ENCODE data around the gene EXOSC5.

EXOSC5 gene

DNA sequence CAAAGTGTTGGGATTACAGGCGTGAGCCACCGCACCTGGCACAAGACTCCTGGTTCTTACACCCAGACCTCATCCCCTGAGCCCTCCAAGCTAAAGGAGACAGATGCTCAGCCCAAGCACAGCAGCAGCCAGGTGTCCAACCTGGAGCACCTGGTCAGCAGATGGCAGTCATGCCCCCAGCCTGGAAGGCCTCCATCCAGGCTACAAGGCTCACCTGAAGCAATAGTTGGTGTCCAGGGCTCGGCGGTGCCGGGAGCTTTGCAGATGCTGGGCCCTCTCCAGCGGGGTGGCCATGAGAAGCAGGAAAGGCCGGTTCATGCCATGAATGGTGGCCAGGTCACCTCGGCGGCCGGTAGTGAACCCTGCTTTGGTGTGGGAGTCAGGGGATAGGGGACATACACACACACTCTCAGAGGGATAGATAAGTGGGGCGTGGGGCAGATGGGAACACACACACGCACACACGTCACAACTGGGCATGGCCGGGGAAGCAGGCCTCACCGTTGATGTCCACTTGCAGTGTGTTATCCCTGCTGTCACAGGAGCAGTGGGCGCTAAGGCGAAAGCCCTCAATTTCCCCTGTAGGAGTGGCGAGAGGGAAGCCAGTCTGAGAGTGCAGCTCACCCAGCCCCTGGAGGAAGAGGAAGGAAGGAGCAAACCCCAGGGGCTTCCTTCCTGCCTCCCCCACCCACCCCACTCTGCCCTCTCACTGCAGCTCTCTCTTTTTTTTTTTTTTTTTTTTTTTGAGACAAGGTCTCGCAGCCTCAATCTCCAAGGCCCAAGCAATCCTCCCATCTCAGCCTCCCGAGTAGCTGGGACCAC, 55.3 kb downstream of the EXOSC5 start:
- DNase-seq = no peak

DNA sequence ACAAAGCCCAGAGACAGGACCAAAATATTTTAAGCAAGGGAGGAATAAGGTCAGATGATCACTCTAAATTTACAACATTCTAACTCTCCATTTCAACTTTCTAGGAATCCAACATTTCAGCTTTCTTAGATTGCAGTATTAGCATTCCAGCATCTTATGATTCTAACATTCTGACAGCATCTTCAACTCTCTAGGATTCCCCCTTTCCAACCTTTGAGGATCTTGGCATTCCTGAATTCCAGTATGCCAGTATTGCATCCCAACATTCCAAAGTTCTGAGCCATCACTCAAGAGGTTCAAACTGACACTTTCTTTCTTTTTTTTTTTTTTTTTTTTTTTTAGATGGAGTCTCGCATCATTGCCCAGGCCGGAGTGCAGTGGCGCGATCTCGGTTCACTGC, 57.2 kb downstream of the EXOSC5 start:
- no peak for DNase-seq

Data from activated CD4-positive, alpha-beta T cell treated with anti-CD3 and anti-CD28 coated beads for 1 hour (primary cell).